ENCODE results near the gene SLCO6A1.

GRCh38 chr5:102375272-102375671, 123.5 kb downstream of the SLCO6A1 start:
- no peak for TF ChIP-seq CTCF (IDR thresholded peaks at IDR 0.05 in 4 of 5, conservative IDR thresholded peaks at IDR 0.05 in 1 of 5)
- TF ChIP-seq POLR2A (IDR thresholded peaks at IDR 0.05): no peak

Measured in gastrocnemius medialis (tissue), 4 donors.